Measurements from ENCODE around the gene IFITM2. TPM values are rescaled to one million over a fixed set of nuclear protein-coding genes. Genes with fewer than 3 reads are reported as not detected.
"Not testable (repeated sequence)": the region's sequence is repeated elsewhere in the genome, so short reads cannot be mapped to it uniquely, and the experiment has no call there.

IFITM2 gene
- polyA plus RNA-seq, 1 donor, result 79.2 TPM

DNA sequence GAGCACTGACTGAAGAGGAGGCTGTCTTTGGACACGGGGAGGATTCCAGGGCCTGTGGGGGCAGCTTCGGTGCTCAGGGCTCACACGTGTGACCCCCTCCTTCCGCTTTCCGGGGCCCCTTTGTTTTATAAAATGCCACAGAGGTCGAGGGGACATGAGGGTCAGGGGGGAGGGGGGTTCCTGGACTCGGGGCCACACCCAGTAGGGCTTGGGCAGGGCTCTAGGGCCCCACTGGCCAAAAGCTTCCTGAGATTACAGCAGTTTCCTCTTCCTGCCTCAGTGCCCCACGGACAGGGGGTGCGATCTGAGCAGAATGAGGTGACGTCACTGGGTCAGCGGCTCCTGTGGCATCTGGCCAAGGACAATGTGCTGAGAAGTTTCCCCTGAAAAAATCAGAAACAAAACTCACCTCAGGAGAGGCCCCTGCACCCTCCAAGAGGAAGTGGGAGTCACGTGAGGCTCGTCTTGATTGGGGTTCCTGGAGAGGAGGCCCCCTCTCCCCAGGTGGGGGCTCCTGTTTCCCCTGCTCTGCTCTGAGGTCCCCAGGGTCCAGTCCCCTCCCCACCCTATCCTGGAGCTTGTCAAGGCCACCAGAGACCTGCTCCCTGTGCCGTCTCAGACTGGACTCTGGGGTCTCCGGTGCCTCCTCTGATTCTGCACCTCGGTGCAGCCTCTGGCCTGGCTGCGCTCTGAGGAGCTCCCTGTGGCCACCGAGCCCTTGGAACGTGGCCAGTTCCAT is 19.4 kb downstream of the IFITM2 start:
- peak; percentile 66 for DNase-seq

DNA sequence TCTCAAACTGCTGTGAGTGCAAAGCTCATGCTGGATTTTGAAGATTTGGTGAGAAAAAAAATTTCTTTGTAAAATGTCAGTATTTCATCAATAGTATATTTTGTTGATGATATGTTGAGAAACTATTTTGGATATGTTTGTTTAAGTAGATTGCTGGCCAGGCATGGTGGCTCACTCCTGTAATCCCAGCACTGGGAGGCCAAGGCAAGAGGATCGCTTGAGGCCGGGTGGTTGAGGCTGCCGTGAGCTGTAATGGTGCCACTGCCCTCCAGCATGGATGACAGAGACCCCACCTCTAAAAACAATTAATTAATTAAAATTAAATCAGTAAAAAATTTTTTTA is 19.9 kb downstream of the IFITM2 start:
- no peak for DNase-seq

DNA sequence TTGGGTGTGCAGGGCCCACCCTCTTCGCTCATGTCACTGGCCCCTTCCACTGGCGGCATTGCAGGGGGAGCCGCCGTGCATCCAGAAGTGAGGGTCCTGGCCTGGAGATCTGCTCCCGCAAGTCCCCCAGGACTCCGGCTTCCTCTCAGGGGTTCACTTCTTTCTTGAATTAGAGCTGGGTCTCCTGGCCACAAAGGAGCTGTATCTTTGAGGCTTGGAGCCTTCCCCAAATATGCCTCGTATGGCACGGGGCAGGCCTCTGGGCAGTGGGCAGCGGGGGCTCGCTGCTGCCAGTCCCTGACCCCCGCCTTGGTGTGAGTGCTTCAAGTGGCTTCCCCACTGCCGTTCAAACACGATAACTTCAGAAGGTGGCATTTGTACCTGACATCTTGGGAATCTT is 20.4 kb downstream of the IFITM2 start:
- DNase-seq, result no peak

DNA sequence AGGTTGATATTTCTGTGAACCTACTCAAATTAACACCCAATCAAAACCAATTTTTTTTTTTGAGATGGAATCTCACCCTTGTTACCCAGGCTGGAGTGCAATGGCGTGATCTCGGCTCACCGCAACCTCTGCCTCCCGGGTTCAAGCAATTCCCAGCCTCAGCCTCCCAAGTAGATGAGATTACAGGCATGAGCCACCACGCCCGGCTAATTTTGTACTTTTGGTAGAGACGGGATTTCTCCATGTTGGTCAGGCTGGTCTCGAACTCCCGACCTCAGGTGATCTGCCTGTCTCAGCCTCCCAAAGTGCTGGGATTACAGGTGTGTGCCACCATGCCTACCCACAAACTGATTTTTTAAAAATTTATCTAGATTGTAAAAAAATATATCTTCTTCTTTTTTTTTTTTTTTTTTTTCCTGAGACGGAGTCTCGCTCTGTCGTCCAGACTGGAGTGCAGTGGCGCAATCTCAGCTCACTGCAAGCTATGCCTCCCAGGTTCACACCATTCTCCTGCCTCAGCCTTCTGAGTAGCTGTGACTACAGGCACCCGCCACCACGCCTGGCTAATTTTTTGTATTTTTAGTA is 21.0 kb downstream of the IFITM2 start:
- DNase-seq, result not testable (repeated sequence)

DNA sequence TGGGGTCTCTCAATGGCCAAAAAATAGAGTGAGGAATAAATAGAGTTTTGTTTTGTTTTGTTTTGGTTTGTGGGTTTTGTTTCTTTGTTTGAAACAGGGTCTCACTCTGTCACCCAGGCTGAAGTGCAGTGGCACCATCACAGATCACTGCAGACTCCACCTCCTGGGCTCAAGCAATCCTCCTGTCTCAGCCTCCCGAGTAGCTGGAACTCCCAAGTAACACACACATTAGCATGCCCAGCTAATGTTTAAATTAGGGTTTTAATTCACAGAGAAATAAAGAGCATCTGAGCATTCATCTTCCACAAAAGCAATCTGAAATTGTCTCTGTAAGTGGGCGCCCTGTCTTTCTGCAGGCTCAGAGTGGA is 22.3 kb downstream of the IFITM2 start:
- DNase-seq, result no peak

DNA sequence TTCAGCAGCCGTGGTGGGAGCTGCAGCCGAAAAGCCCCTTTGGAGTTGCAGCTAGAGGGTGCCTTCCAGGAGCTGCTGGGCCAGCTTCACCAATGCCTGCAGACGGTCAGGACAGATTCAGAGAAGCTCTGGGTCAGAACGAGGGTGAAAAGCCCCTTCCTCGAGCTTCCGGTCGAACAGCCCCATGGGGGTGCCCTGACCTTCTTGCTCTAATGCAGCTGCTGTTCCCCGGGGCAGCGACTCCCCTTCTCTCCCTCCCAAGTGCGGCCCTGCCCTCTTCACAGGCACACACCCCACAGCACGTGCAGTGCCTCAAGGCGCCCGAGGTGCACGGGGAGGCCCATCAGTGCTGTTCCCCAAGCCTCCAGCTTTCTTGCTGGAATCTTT is 22.7 kb downstream of the IFITM2 start:
- DNase-seq, result no peak

DNA sequence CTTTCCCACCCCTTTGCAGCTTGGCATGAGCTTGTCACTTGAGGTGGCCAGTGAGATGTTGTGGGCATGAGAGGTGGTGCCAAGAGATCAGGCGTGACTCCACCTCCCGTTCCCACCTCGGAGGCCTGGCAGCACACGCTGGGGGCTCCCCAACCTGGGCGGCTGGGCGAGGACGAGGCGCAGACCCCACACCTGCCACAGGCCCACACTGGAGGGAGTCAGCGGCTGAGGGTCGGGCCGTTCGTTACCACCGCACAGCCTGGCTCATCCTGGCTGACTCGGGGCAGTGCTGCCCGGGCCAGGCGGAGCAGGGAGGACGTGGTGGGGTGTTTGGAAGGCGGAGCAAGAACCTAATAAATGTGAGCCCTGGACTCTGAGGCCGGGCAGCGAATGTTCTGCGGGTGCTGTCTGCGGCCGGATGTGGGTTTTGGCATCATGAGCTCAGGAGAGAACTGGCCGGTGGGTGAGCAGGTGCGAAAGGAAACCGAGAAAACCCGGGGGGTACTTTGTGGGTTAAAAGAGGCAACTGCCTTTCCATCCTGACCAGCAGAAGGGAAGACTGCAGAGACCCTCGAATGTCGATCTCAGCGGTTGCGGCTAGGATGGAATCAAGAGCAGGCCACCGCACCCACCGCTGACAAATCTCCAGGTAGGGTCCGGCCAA is 23.2 kb downstream of the IFITM2 start:
- no peak for DNase-seq

DNA sequence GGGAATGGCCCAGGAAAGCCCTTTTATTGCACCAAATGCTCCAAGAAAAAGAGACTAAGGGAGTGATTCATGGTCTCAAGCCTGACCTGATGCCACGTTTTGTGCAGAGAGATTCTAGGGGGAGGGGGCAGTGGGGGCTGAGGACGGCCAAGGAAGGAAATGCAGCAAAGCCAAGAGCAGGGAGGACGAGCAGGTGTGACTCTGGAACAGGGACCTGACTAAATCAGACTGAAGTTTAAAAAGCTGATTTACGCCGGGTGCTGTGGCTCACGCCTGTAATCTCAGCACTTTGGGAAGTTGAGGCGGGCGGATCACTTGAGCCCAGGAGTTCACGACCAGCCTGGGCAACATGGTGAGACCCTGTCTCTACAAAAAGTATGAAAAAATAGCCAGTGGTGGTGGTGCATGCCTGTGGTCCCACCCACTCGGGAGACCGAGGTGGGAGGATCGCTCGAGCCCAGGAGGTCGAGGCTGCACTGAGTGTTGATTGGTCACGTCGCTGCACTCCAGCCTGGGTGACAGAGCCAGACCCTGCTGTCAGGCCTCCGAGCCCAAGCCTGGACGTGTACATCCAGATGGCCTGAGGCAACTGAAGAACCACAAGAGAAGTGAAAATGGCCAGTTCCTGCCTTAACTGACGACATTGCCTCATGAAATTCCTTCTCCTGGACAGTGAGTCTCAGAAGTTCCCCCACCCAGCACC is 23.9 kb downstream of the IFITM2 start:
- no peak for DNase-seq

DNA sequence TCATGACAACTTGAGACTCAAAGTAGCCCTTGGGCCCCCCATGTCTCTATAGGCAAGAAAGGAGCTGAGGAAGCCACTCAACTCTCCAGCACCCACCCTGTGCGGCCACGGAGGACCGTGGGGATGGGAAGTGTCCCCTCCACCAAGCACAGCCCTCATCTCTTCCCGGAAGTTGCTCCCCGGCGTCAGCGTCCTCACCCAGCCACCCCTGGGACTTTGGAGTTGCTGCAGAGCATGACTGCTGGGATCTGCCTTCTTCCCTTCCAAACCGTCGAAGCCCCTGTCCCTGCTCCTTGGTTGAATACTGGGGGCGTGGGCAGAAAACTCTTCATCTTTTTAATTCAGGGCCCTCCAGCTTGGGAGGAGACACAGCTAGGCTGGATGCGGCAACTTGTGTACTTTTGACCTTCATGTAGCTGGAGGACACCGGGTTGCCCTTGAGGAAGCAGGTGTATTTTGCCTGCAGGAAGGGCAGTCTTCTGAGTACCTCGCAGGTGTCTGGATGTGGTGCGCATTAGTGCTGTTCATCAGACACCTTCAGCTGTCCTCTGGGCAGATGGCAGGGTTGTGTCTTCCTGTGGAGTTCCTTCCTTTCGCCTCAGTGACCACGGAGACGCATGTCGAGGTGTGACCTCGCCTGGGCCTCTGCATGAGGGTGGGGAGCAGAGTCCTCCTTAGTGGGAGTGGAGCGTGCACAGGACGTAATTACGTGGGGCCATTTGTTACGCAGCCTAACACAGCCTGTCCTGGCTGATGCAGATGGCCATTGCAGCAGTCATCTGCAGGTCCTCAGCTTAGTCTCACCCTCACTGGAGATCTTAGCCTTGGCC is 25.2 kb downstream of the IFITM2 start:
- DNase-seq, result no peak

DNA sequence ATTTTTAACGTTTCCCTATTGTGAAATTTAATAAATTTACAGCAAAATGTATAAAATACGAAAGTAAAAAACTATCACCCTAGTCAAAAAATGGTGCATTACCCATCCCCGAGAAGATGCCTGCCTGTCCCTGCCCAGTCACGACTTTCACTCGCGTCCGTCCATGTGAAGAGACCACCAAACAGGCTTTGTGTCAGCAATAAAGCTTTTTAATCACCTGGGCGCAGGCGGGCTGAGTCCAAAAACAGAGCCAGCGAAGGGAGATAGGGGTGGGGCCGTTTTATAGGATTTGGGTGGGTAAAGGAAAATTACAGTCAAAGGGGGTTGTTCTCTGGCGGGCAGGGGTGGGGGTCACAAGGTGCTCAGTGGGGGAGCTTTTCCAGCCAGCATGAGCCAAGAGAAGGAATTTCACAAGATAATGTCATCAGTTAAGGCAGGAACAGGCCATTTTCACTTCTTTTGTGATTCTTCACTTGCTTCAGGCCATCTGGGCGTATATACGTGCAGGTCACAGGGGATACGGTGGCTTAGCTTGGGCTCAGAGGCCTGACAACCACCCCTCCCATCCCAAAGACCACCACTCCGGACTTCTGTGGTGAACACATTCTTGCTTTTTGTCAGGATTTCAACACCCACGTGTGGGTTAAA is 26.1 kb downstream of the IFITM2 start:
- not testable (repeated sequence) for DNase-seq

DNA sequence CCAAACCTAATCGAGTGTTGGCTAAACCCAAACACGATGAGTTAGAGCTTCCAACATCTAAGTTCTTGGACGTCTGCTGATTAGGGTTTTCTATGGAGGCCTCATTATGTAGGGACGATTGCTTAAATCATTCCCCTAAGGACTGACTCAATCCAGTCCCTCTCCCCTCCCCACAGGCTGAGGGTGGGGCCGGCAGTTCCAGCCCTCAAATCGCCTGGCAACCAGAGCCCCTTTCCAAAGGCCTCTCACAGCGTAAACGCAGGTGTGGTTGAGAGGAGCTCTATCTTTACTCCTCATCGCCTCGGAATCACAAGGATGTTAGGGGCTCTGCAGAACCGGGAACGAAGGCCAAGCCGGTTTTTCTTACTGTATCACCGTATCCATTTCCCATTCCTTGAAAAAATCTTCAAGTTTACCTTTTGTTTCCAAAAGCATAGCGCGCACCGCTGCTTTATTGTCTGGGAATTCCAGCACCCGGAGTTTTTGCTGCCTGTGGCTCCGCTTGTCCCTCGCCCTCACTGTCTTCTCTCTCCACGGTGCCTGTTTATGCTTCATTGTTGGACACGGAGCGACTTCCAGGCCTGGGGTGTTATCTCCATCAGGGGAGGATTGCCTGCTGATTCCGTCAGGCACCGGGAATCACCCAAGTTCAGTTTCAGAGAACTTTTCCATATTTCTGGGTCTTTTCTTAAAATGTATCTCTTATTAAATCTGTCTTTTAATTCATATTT is 26.8 kb downstream of the IFITM2 start:
- no peak for DNase-seq

DNA sequence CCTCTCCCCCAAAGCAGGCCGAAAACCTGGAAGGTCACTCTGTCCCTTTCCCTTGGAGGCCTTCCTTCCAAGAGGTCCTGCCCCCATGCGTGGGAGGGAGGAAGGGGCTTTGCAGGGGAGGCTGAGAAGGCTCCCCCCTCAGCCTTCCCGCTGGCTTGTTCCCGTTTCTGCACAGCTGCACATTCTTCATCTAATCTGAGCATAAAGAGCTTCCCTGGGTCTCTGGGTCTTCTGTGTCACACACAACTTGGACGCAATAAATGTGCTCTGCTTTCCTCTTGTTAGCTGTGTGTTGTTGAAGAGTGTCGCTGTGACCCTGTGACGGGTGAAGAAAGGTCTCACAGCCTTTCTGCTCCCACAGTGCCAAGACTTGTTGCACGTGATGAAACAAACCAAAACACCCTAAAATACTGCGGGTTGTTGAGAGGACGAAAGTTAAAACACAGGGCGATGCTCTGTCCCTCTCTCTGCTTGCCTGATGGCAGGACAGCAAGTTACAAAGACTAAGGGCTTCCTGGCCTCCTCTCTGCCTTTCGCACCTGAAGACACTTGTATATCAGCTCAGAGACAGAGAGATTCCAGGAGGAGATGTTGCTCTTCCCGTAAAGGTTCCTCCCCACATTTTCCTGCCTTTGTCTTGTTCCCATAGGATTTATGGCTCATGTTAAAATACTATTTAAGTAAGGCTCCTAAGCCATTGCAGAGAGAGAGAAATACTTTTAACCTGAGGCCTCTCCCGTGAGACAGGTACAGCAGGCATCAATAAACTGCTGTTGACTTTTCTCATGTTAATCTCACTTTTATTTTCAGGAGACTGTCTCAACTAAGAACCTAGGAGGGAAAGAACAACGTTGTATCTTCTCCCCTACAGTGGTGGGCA is 28.4 kb downstream of the IFITM2 start:
- peak; percentile 69 for DNase-seq

DNA sequence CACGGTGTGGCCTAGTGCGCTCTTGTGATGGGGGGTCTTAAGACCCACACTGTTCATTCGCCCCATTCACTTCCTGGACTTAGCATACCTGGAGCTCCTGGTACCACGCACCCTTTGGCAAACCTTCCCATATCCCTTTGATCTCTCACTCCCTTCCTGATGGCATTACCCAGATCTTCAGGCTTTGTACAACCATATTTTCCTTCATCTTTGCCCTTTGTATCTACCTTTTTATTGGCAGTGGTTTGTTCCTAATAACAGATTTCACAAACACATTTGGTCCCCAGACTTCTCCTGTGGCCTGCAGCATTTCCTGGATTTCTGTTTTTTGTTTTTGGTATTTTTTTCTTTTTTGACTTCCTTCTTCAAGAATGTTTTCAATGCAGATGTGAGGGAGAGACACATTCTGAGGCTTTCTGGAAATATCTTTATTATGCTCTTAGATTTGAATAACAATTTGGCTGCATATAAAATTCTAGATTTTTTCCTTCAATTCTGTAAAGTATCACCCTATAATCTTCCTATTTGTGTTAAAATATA is 29.1 kb downstream of the IFITM2 start:
- DNase-seq, result no peak

DNA sequence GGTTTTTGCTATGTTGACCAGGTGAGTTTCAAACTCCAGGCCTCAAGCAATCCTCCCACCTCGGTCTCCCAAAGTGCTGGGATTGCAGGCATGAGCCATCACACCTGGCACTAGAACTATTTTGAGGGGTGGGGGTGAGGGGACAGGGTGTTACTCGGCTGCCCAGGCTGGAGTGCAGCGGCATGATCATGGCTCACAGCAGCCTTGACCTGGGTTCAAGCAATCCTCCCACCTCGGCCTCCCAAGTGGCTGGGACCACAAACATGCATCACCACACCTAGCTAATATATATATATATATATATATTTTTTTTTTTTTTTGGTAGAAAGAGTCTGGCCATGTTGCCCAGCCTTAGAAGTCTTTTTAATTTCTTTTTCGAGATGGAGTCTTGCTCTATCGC is 30.1 kb downstream of the IFITM2 start:
- DNase-seq, result no peak

DNA sequence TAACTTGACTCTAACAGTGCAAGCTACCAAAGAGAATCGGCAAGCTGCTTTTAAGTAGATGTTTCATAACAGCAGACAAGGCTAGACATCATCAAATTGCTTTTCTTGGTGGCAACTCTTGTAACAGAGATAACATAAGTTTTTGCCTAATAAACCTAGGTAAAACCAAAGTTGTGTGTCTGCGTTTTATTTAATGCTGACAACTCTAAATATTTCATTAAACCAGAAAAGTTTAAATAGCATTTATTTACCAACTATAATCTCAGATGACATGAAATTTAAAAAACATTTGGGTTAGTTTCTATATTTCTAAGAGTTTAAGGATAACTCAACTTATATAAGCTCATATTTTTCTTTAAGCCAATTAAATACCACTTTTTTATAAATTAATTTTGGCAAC is 32.3 kb downstream of the IFITM2 start:
- DNase-seq, result no peak

DNA sequence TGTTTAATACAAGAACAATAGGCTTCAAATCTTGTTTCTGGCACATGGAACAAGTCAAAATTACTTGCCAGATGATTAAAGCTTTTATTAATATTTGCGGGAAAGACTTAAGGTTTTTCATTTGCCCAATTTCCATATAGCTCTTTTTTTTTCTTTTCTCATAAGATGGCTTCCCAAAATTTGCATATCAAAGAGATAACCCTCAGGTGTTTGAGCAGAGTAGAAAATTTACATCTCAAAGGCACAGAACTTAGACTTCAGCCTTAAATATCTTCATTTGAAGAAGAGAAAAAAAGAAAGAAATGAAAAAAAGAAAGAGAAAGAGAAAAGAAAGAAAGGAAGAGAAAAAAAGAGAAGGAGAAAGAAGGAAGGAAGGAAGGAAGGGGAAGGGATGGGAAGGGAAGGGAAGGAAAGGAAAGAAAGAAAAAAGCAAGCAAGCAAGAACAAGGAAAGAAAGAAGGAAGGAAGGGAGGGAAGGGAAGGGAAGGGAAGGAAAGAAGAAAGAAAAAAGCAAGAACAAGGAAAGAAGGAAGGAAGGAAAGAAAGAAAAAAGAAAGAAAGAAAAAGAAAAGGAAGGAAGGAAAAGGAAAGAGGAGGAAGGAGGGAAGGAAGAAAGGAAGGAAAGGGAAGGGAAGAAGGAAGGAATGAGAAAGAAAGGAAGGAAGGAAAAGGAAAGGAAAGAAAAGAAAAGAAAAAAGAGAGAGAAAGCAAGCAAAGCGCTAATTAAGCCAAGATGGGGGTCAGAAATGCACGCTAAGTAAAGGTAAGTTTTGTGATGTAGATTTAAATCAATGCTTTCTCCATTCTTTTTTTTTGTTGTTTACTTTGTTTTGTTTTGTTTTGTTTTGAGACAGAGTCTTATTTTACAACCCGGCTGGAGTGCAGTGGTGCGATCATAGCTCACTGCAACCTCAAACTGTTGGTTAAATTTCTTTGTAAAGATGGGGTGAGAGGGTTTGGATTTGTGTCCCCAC is 33.2 kb downstream of the IFITM2 start:
- no peak for DNase-seq

DNA sequence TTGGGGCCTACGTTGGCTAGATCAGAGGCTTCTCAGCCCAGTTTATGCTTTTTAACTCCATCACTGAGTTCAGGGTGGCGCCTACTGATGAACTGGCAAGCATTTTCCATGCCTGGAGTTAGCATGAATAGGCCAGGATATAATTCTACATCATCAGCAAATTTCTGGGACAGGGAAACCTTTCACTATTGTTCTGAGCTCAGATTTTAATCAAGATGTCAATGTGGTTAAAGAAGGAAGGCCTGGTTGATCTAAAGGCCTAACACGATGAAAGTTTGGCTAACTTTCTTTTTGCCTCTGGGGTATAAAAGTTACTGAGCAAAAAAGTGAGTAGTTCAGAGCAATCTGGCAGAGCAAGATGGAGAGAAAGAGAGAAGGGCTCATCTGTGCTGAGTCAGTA is 34.7 kb downstream of the IFITM2 start:
- DNase-seq, result no peak

DNA sequence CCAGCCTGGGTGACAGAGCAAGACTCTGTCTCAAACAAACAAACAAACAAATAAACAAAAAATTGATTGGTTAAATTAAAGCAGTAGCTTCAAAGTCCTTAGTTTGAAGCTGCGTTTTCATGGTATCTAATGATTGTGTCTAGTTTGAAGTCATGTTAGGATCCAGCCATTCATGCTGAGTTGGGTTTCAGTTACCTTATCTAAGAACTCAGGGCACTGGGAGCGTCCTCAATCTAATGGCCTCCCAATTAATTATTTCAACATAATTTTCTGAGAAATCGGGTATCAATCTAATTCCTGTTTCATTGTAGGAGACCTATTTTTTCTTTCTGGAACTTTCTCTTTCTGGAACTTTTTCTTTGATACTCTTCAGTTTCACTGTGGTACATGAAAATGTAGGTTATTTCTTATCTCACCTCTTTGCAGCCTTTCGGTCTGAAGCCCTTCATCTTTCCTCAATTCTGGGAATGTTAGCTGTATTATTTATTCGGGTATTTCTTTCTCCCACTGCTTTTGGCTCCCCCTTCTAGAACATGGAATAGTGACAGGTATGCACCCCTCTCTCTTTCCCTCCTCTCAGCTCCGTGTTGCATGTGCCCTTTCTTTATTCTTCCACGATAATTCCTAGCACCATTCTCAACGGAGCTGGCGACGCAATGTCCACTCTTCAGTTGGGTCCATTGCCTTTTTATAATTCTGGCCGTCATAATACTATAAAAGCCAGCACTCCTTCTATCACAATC is 37.4 kb downstream of the IFITM2 start:
- no peak for DNase-seq
